ENCODE results near the gene BID.

- TF ChIP-seq CTCF (conservative IDR thresholded peaks at IDR 0.05; ENCODE audit: low read depth, low read length): no peak
- TF ChIP-seq CEBPB (IDR thresholded peaks at IDR 0.05; ENCODE audit: low read depth, low read length): no peak
- no peak for TF ChIP-seq POLR2A (IDR thresholded peaks at IDR 0.05; ENCODE audit: low read depth, low read length)
- TF ChIP-seq RAD21 (IDR thresholded peaks at IDR 0.05; ENCODE audit: low read length): no peak
- TF ChIP-seq USF2 (IDR thresholded peaks at IDR 0.05; ENCODE audit: low read depth, low read length): no peak
- TF ChIP-seq ELK1 (IDR thresholded peaks at IDR 0.05; ENCODE audit: borderline replicate concordance, low read depth, low read length): no peak
These were observed 33.5 kb upstream of the BID start for GRCh38 chr22:17807578-17808410.
